HCT116 (cell line): Measurements from ENCODE around the gene RNU7-1. TPM values are rescaled to one million over a fixed set of nuclear protein-coding genes. Genes with fewer than 3 reads are reported as not detected.

Experiments
- ATAC-seq: fragments of 200-7000 bp; cut with Tn5 transposase; 2 replicates; pipeline ENCODE4 v1.9.1; 2020; ENCODE audit warnings: mild to moderate bottlenecking, moderate library complexity
- BruUV-seq: library from RNA; stranded (reverse); fragments of 400-500 nt; replicated peaks from 2 replicates; lab custom pipeline; 2021; lab: Mats Ljungman, UMichigan
- CTCF ChIA-PET: fragments of 300-600 bp; sonication (Branson Sonifier 250); formaldehyde crosslinking; loops from one replicate; lab custom pipeline; 2021; ENCODE audit warnings: antibody characterized with exemption; lab: Charles Lee
- POLR2A ChIA-PET: fragments of 300-600, 350-600 bp; sonication (Branson Sonifier 250); formaldehyde crosslinking; loops from one replicate; lab custom pipeline; 2021; ENCODE audit warnings: antibody characterized with exemption; lab: Charles Lee
- RAD21 ChIA-PET, 2 experiments: fragments of 300-600 bp; sonication (Branson Sonifier 250); formaldehyde crosslinking; loops; one replicate each; lab custom pipeline; 2023; ENCODE audit warnings: low total read pairs in 2 of 2; ENCODE audit not compliant: uncharacterized antibody in 2 of 2, unreplicated experiment in 2 of 2, low non-redundant PET in 1 of 2; lab: Charles Lee
- DNase-seq: peaks from one replicate; pipeline ENCODE4 v3.0.0-alpha.2; 2010; ENCODE audit warnings: low read depth, low spot score
- H2AFZ ChIP-seq: fragments of 200-600 bp; shearing (Covaris generic), sonication (generic); 2 replicates; pipeline ENCODE4 v1.6.1; 2017; ENCODE audit warnings: low read depth, mixed run types, mixed read lengths, antibody characterized with exemption, low read length; ENCODE audit not compliant: poor library complexity, severe bottlenecking
- H3K27ac ChIP-seq: 2 replicates; pipeline ENCODE4 v1.5.1; 2012; ENCODE audit warnings: low read depth, low read length
- H3K27me3 ChIP-seq: fragments of 200-600 bp; sonication (generic); 2 replicates; pipeline ENCODE4 v1.6.1; 2016; ENCODE audit warnings: mixed run types, low read length, mixed read lengths; ENCODE audit not compliant: insufficient read depth
- H3K36me3 ChIP-seq, 2 experiments: fragments of 200-500 bp in 1 of 2; fragments of 200-600 bp in 1 of 2; sonication (Bioruptor generic) in 1 of 2; sonication (generic) in 1 of 2; 2 replicates each; pipeline versions ENCODE4 v1.5.1 to v1.6.1; 2014 to 2016; ENCODE audit warnings: low read length in 2 of 2, inconsistent platforms in 1 of 2, mixed read lengths in 1 of 2, mixed run types in 1 of 2; ENCODE audit not compliant: insufficient read depth in 2 of 2, control insufficient read depth in 1 of 2
- H3K4me1 ChIP-seq, 2 experiments: fragments of 200-600 bp in 1 of 2; sonication (generic) in 1 of 2; 2 replicates each; pipeline versions ENCODE4 v1.5.1 to v1.6.1; 2012 to 2017; ENCODE audit warnings: low read length in 2 of 2, inconsistent platforms in 1 of 2, mild to moderate bottlenecking in 1 of 2, mixed read lengths in 1 of 2, mixed run types in 1 of 2, moderate library complexity in 1 of 2; ENCODE audit not compliant: insufficient read depth in 2 of 2, control insufficient read depth in 1 of 2
- H3K4me2 ChIP-seq: fragments of 200-600 bp; sonication (generic); 2 replicates; pipeline ENCODE4 v1.6.1; 2017; ENCODE audit warnings: mixed run types, low read length, mixed read lengths
- H3K4me3 ChIP-seq, 2 experiments: fragments of 200-600 bp in 1 of 2; sonication (generic) in 1 of 2; replicated peaks in 1 of 2; 2 replicates each; pipeline ENCODE4 v1.5.1; 2011 to 2016; ENCODE audit warnings: low read length in 2 of 2, control low read depth in 1 of 2, low read depth in 1 of 2, mild to moderate bottlenecking in 1 of 2, mixed read lengths in 1 of 2, mixed run types in 1 of 2
- H3K79me2 ChIP-seq: fragments of 200-600 bp; sonication (generic); 2 replicates; pipeline ENCODE4 v1.6.1; 2017; ENCODE audit warnings: mild to moderate bottlenecking, mixed run types, low read length, moderate library complexity, mixed read lengths; ENCODE audit not compliant: insufficient read depth
- H3K9ac ChIP-seq: fragments of 200-600 bp; sonication (generic); 2 replicates; pipeline ENCODE4 v1.6.1; 2016; ENCODE audit warnings: low read length, mixed read lengths
- H3K9me2 ChIP-seq: fragments of 200-600 bp; sonication (generic), shearing (Covaris generic); 2 replicates; pipeline ENCODE4 v1.6.1; 2017; ENCODE audit warnings: mixed run types, mild to moderate bottlenecking, moderate library complexity; ENCODE audit not compliant: insufficient read depth
- H3K9me3 ChIP-seq, 2 experiments: fragments of 200-500 bp in 1 of 2; fragments of 200-600 bp in 1 of 2; sonication (Bioruptor generic) in 1 of 2; sonication (generic) in 1 of 2; 2 replicates each; pipeline ENCODE4 v1.6.1; 2014 to 2017; ENCODE audit warnings: low read length in 2 of 2, mixed read lengths in 2 of 2, inconsistent platforms in 1 of 2, low read depth in 1 of 2, mild to moderate bottlenecking in 1 of 2, mixed run types in 1 of 2, moderate library complexity in 1 of 2; ENCODE audit not compliant: control insufficient read depth in 1 of 2, insufficient read depth in 1 of 2
- H4K20me1 ChIP-seq: fragments of 200-600 bp; sonication (generic), shearing (Covaris generic); 2 replicates; pipeline ENCODE4 v1.6.1; 2017; ENCODE audit warnings: mixed run types, mild to moderate bottlenecking, moderate library complexity; ENCODE audit not compliant: insufficient read depth
- EGR1 ChIP-seq: IDR thresholded peaks from 2 replicates; pipeline ENCODE4 v1.6.1; 2012; ENCODE audit warnings: low read depth
- ELF1 ChIP-seq: IDR thresholded peaks from 2 replicates; pipeline ENCODE4 v1.6.1; 2012; ENCODE audit warnings: low read depth, borderline replicate concordance
- EZH2phosphoT487 ChIP-seq: fragments of 200-600 bp; IDR thresholded peaks from 2 replicates; pipeline ENCODE4 v1.6.1; 2018; ENCODE audit warnings: antibody characterized with exemption, borderline replicate concordance
- POLR2A ChIP-seq: IDR thresholded peaks from 2 replicates; pipeline ENCODE4 v1.7.0; 2011; ENCODE audit warnings: borderline replicate concordance; ENCODE audit not compliant: insufficient read depth, insufficient read length; ENCODE audit errors: extremely low read depth
- POLR2AphosphoS5 ChIP-seq: IDR thresholded peaks from 2 replicates; pipeline ENCODE4 v1.6.1; 2011; ENCODE audit warnings: mild to moderate bottlenecking, low read depth, low read length, moderate library complexity
- RAD21 ChIP-seq: IDR thresholded peaks from 2 replicates; pipeline ENCODE4 v1.6.1; 2012; ENCODE audit warnings: low read depth, mild to moderate bottlenecking
- TCF7L2 ChIP-seq: IDR thresholded peaks from 2 replicates; pipeline ENCODE4 v1.7.0; 2011; ENCODE audit warnings: borderline replicate concordance, inconsistent platforms; ENCODE audit not compliant: insufficient read depth, insufficient read length; ENCODE audit errors: extremely low read depth
- YY1 ChIP-seq: IDR thresholded peaks from 2 replicates; pipeline ENCODE4 v1.6.1; 2011; ENCODE audit warnings: low read length, low read depth, moderate library complexity, mild to moderate bottlenecking; ENCODE audit not compliant: insufficient replicate concordance; ENCODE audit errors: extremely low read depth
- ZFX ChIP-seq: fragments of 450-650 bp; IDR thresholded peaks from 2 replicates; pipeline ENCODE4 v1.6.1; 2017
- ZNF274 ChIP-seq: fragments of 200-500 bp; sonication (Bioruptor generic); IDR thresholded peaks from 2 replicates; pipeline ENCODE4 v1.6.1; 2014; ENCODE audit warnings: mild to moderate bottlenecking, low read depth, low read length, inconsistent platforms
- intact Hi-C: fragments of 100-400 bp; cut with micrococcal nuclease; formaldehyde crosslinking; loops from 2 replicates; pipeline ENCODE4 v1.10.0; 2022
- total RNA-seq: library from RNA; stranded (reverse); gene quantifications from one replicate; pipeline ENCODE4 v1.2.1, GENCODE V29; 2021; ENCODE audit not compliant: unreplicated experiment

The RNU7-1 gene
- total RNA-seq, 1 experiment from 2014 or later, result not detected

DNA sequence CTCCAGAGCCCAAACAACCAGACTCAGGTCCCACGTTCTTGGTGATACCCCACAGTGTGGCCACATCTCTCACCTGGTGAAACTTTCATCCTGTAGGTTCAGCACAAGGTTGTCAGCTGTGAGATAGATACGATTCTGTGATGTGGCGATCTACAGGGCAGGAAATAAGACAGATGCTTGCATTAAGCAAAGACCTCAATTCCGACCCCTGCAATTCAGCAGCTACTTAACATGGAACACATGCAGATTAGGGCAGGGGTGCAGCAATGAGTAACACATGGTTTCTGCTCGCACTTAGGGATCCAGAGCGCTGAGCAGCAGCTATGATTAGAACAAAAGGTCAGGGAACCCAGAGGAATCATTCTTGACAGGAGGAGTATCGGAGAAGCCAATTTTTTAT, 22.7 kb downstream of the RNU7-1 start:
- Histone ChIP-seq H3K4me1 (peaks cover 27 to 67% of the 10 kb centered on the region in 2 experiments), H4K20me1 (peaks cover 8% of the 10 kb centered on the region; the same call in 1 of the 2 replicates), H3K9me2 (no peaks in the 10 kb centered on the region), H3K9me3 (no peaks in the 10 kb centered on the region), H2AFZ (no peak overlapping the region), H3K79me2 (peaks cover 81% of the 10 kb centered on the region), H3K4me2 (peak overlapping the region; percentile 87; the same call in 1 of the 2 replicates), H3K27me3 (no peaks in the 10 kb centered on the region), H3K27ac (peak overlapping the region; percentile 97), H3K9ac (peak overlapping the region; percentile 100), H3K36me3 (peaks cover 21 to 39% of the 10 kb centered on the region in 2 experiments; a peak in 2 of 4 replicates), H3K4me3 (no peak overlapping the region)
- no peak for DNase-seq
- POLR2A ChIA-PET, result interaction anchor here (9.9 kb wide), 1 partner anchor 19 kb away, joined by 269 read pairs; the partner anchor contains the start of genes C12orf57 and RNU7-1
- ATAC-seq, result no peak
- BruUV-seq, result no TSS peak
- CTCF ChIA-PET, result no interaction called here
- TF ChIP-seq EZH2phosphoT487, result no peak
- TF ChIP-seq YY1, result no peak
- TF ChIP-seq POLR2AphosphoS5, result peak; percentile 54; the same call in 1 of the 2 replicates
- TF ChIP-seq TCF7L2, result no peak
- TF ChIP-seq ZNF274, result no peak
- intact Hi-C loops, result no loop called here
- RAD21 ChIA-PET, result no interaction called here

DNA sequence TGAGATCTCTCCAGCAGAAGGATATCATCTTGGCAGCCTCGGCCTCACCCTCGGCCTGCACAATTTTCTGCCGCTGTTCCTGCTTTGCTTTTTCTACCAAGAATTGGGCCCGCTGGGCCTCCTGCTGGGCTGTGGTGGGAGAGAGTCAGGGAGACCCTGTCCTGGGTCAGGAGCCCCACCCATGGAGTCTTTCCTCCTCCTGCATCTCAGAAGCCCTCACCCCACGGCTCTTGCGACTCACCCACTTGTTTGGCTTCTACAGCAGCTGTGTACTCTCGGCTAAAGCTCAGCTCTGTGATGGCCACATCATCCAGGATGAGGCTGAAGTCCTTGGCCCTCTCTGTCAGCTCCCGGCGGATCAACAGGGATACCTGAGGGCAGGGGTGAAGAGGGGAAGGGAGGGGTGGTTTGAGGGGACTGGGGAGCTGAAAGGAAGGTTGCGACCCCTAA, 24.1 kb downstream of the RNU7-1 start:
- TF ChIP-seq EGR1 (no peak), RAD21 (no peak), ELF1 (no peak), ZFX (no peak), POLR2A (peak; percentile 2)
- Histone ChIP-seq H3K36me3 (peaks cover 21 to 44% of the 10 kb centered on the region in 2 experiments; a peak in 2 of 4 replicates), H3K4me3 (no peak overlapping the region), H3K27ac (peak overlapping the region; percentile 61), H3K4me2 (peak overlapping the region; percentile 7; the same call in 1 of the 2 replicates), H3K9me3 (no peaks in the 10 kb centered on the region), H3K9me2 (no peaks in the 10 kb centered on the region), H2AFZ (no peak overlapping the region), H3K4me1 (peaks cover 31 to 65% of the 10 kb centered on the region in 2 experiments), H3K79me2 (peaks cover 95% of the 10 kb centered on the region), H3K9ac (peak overlapping the region; percentile 93), H4K20me1 (peaks cover 8% of the 10 kb centered on the region; the same call in 1 of the 2 replicates), H3K27me3 (no peaks in the 10 kb centered on the region)
- CTCF ChIA-PET, result no interaction called here
- no TSS peak for BruUV-seq
- POLR2A ChIA-PET, result interaction anchor here (0.6 to 2.8 kb wide), 2 partner anchors 21 to 31 kb away, joined by 3 to 13 read pairs; no protein-coding TSS in a partner anchor
- no peak for ATAC-seq
- RAD21 ChIA-PET, result no interaction called here
- DNase-seq, result no peak
- intact Hi-C loops, result no loop called here
